ENCODE data around the gene CRAMP1.
A peak's percentile ranks its signal among the peaks of the same experiment; 100 is the strongest.
"Not testable (repeated sequence)": the region's sequence is repeated elsewhere in the genome, so short reads cannot be mapped to it uniquely, and the experiment has no call there.

CRAMP1 gene

GRCh38 chr16:1612320-1613111 lies at the start of gene CRAMP1:
TSS of gene CRAMP1 (plus strand) at chr16:1612360. CDS start at chr16:1614640, 2,280 bp downstream.
- peak; percentile 13 for DNase-seq (ENCODE audit: insufficient read length, low spot score)
- FAIRE-seq, result no peak

GRCh38 chr16:1563786-1564185 lies 48.4 kb upstream of the CRAMP1 start:
- no peak for FAIRE-seq
- DNase-seq (ENCODE audit: insufficient read length, low spot score), result no peak

DNA sequence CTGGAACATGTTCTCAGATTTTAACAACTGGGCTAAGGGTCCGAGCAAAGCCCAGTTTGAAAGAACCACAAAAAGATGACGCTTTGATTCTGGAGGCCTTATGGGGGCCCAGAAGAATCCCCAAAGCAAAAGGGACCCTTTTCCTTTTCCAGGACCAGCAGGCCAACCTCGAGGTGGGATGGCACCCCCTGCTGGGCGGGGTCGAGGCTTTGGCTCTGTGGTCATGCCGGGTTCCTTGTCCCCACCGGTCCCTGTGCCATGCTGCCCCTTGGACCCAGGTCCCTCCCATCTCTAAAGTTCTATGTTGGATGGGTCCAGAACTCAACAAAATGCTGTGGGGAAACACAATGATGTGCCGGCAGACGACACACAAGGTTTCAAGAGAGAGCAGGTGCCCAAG lies 47.8 kb upstream of the CRAMP1 start:
- no peak for FAIRE-seq

GRCh38 chr16:1565083-1565805 lies 46.9 kb upstream of the CRAMP1 start:
- no peak for DNase-seq (ENCODE audit: insufficient read length, low spot score)
- FAIRE-seq, result no peak

More for the DNA sequence above, 47.8 kb upstream of the CRAMP1 start:
- no peak for DNase-seq (ENCODE audit: insufficient read length, low spot score)

DNA sequence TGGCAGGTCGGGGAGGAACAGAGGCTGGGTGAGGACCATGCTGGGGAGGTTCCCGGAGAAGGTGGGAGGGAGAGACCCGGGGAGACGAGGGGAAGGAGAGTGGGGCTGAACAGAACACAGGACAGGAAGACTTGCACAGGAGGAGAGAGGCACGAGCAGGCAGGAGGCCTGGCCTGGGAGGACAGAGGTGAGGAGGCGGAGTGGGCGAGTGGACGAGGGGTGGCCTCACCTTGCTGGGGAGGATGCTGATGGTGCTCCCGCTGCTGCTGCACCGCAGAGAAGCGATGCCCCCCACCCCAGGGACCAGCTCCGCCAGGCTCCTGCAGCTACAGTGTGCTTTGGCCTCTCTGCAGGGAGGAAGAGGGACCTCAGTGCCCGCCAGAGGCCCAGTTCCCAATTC lies 44.2 kb upstream of the CRAMP1 start:
- FAIRE-seq (no peak), DNase-seq (ENCODE audit: insufficient read length, low spot score) (no peak)

DNA sequence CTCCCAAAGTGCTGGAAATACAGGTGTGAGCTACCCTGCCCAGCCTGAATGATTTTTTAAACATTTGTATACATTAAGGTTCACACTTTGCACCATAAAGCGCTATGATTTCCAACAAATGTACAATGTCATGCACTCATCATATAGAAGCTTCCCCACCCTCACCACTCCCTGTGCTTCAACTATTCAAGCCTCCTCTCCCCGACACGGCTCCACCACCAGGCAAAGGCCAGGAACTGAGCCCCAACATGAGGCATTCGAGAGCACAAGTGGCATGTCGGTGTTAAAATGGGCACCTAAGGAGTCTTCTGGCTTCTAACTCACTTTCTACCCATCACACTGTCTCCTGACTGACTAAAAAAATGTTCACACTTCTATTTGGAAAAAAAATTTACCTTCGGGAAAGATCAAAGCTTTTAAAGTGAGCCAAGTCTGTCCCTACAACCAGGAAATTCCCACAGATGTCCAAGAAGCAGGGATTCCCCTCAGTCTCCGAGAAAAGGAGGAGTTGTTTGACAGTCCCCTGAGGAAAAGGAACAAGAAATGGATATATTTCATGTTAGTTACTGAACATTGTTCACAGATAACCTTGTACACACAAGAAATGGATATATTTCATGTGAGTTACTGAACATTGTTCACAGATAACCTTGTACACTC lies 41.0 kb upstream of the CRAMP1 start:
- no peak for FAIRE-seq
- no peak for DNase-seq (ENCODE audit: insufficient read length, low spot score)

DNA sequence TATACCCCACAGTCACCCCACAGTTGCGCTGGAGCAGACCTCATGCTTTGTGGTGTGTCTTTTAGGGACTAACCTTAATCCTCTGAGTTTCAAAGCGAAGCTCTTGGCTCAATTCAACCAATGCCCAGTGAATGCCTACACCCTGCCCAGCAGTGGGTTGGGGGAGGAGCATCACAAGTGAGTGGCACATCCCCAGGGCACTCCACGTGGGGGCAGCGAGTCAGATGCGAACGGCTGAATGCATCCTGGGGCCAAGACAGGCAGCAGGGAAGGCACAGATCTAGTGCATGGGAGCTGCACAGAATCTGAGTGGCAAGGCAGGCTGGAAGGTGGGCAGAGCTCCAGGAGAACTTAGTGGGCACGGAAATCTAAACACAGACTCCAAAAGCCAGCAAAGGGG lies 39.5 kb upstream of the CRAMP1 start:
- DNase-seq (ENCODE audit: insufficient read length, low spot score) (no peak), FAIRE-seq (no peak)

DNA sequence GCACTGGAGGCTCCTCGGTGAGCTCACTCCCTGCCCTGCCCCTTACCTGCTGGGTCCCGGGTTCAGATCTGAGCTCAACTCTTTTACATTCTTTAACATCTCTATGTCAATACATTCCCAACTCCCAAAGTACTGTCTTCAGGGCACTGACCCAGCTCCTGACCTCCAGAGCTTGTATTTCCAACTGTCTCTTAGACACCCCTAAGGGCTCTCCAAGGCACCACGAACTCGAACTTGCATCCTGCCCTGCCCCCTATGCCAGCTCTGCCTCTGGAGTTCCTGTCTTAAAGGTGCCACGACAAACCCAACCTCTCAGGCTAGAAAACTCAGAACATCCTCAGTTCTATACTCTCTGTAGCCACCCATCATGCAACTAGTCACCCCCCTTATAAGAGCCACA lies 38.9 kb upstream of the CRAMP1 start:
- no peak for FAIRE-seq
- no peak for DNase-seq (ENCODE audit: insufficient read length, low spot score)

DNA sequence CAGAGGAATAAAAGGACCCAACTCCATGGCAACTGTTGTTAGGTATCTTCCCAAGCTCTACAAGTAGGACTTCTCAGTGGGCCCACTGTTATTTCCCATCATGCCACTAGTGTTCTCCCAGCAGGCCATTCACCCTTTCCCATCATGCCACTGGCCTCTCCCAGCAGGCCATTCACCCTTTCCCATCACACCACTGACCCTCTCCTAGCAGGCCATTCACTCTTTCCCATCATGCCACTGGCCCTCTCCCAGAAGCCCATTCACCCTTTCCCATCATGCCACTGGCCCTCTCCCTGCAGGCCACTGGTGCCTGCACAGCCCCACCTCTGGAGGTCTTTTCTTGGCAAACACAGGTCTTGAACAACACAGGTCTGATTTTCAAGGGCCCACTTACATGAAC lies 36.6 kb upstream of the CRAMP1 start:
- no peak for DNase-seq (ENCODE audit: insufficient read length, low spot score)
- FAIRE-seq, result no peak

DNA sequence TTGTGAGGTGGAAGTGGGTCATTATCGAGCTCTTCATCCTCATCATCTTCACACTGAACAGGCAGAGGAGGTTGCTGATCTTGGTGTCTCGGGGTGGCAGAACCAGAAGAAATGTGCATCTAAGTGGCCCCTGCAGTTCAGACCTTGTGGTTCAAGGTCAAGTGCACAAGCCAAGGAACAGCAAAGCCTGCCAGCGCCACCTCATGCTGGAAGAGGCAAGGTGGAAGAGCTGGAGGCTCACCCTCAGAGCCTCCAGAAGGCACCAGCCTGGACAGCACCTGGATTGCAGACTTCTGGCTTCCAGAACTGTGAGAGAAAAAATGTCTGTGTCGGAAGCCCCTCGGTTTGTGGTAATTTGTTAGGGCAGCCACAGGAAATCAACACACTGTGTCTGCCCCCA lies 32.9 kb upstream of the CRAMP1 start:
- no peak for FAIRE-seq

DNA sequence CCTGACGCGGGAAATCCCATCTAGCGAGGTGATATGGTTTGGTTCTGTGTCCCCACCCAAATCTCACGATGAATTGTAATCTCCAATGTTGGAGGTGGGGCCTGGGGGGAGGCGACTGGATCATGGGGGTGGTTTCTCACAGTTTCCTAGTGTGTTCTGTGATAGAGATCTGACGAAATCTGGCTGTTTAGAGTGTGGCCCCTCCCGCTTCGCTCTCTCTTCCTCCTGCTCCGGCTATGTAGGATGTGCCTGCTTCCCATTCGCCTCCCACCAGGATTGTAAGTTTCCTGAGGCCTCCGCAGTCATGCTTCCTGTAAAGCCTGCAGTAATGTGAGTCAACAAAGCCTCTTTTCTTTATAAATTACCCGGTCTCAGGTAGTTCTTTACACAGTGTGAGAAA lies 31.9 kb upstream of the CRAMP1 start:
- no peak for DNase-seq (ENCODE audit: insufficient read length, low spot score)
- FAIRE-seq, result no peak

More for the DNA sequence above, 32.9 kb upstream of the CRAMP1 start:
- DNase-seq (ENCODE audit: insufficient read length, low spot score), result no peak

DNA sequence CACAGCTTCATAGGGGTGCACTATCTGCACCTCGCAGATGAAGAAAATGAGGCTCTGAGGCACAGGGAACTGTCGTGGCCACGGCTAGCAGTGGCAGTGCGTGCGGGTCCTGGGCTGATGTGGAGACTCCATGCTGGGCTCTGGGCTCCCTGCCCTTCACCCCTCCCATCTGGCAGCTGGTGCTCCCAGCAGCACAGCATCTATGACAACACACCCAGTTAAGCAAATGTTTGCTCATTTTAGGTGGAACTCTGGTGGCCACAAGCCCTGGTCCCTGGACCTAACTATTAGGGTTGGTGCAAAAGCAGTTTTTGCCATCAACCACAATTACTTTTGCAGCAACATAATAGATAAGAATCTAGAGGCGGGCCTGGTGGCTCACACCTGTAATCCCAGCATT lies 31.2 kb upstream of the CRAMP1 start:
- no peak for DNase-seq (ENCODE audit: insufficient read length, low spot score)
- FAIRE-seq, result no peak

- DNase-seq (ENCODE audit: insufficient read length, low spot score) (no peak), FAIRE-seq (no peak)
Measured at GRCh38 chr16:1581804-1582203, 30.4 kb upstream of the CRAMP1 start.

GRCh38 chr16:1583180-1583579 lies 29.0 kb upstream of the CRAMP1 start:
- no peak for DNase-seq (ENCODE audit: insufficient read length, low spot score)
- no peak for FAIRE-seq

- no peak for FAIRE-seq
- DNase-seq (ENCODE audit: insufficient read length, low spot score), result no peak
Measured at GRCh38 chr16:1584926-1585484, 27.2 kb upstream of the CRAMP1 start.

- FAIRE-seq, result no peak
Measured at GRCh38 chr16:1590366-1590765, 21.8 kb upstream of the CRAMP1 start.

DNA sequence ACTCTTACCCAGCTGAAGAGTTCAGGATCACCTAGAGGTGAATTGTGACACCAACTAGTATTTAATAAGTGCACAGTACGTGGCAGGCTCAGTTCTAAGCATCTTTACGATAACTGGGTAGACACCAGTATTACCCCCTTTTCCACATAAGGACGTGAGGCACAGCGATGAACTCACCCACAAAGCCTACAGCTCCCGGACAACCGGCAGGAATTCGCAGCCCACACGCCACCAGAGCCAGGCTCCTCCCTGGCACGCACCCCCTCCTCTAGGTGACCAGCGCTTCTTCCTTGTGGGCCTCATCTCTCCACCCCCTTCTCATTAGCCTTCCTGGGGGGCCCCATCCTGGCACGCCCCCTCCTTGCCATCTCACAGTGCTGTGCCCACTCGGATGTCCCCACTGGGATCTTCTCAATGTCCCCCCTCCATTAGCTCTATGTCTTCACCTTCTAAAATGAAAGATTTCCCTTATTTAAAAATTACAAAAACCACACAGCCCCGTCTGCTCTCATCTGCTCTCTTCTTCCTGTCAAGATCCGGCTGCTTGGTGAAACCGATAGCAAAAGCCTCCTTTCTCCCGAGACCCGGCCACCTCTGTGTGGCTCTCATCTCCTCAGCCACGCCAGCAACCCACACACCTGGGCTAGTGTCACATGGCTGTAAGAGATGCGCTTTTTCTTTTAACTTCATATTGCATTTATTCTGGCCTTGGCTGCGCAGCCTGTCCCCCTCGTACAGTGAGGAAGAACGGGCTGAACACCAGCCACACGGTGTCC lies 21.0 kb upstream of the CRAMP1 start:
- DNase-seq (ENCODE audit: insufficient read length, low spot score) (no peak), FAIRE-seq (no peak)

More at GRCh38 chr16:1590366-1590765, 21.8 kb upstream of the CRAMP1 start:
- no peak for DNase-seq (ENCODE audit: insufficient read length, low spot score)

DNA sequence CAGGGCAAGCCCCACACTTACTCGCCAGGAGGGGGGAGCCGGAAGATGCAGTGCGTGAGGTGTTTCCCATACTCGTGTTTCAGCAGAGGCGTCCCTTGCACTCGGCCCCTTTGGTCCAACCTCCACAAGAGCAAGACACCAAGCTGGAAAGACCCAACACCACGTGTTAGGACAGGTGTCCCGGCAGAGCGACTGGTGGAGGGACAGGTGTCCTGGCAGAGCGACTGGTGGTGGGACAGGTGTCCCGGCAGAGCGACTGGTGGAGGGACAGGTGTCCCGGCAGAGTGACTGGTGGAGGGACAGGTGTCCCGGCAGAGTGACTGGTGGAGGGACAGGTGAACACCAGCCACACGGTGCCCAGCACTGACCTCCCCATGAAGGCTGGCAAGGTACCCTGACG lies 19.7 kb upstream of the CRAMP1 start:
- no peak for FAIRE-seq

GRCh38 chr16:1595511-1595910 lies 16.6 kb upstream of the CRAMP1 start:
- not testable (repeated sequence) for DNase-seq (ENCODE audit: insufficient read length, low spot score); FAIRE-seq

More for the DNA sequence above, 19.7 kb upstream of the CRAMP1 start:
- DNase-seq (ENCODE audit: insufficient read length, low spot score), result no peak

GRCh38 chr16:1596516-1596915 lies 15.6 kb upstream of the CRAMP1 start:
- no peak for DNase-seq (ENCODE audit: insufficient read length, low spot score)
- no peak for FAIRE-seq
